Measurements from ENCODE around the gene PTPRM. TPM values are rescaled to one million over a fixed set of nuclear protein-coding genes. Genes with fewer than 3 reads are reported as not detected.

The PTPRM gene
- total RNA-seq, 4 donors from 2014 or later: 21.4 to 41.8 (median 29.6) TPM

GRCh38 chr18:8356001-8356400 is 788.9 kb downstream of the PTPRM start:
- no peak for DNase-seq (ENCODE audit: low spot score in 2 of 2)
- 75 to 85% methylated on average over 3 of the region's 3 CpGs for WGBS, 2 donors
- H3K4me3 ChIP-seq (ENCODE audit: low read depth, poor library complexity, severe bottlenecking): no peak overlapping the region
- TF ChIP-seq POLR2A (IDR thresholded peaks at IDR 0.05) (no peak), CTCF (IDR thresholded peaks at IDR 0.05) (no peak)
- intact Hi-C loops (cut with DNase I; ENCODE audit: low total_unique reads): no loop called here

- 83 to 84% methylated on average over 10 of the region's 10 CpGs for WGBS, 2 donors
Observed at GRCh38 chr18:8357320-8357719, 790.2 kb downstream of the PTPRM start.

GRCh38 chr18:8358033-8358765 is 791.1 kb downstream of the PTPRM start:
- TF ChIP-seq CTCF (IDR thresholded peaks at IDR 0.05): no peak
- TF ChIP-seq POLR2A (IDR thresholded peaks at IDR 0.05): no peak
- H3K4me3 ChIP-seq (ENCODE audit: low read depth, poor library complexity, severe bottlenecking): no peak overlapping the region
- 73 to 83% methylated on average over 6 of the region's 6 CpGs for WGBS, 2 donors
- no peak for DNase-seq (ENCODE audit: low spot score in 2 of 2)
- intact Hi-C loops (cut with DNase I; ENCODE audit: low total_unique reads): no loop called here

More at GRCh38 chr18:8357320-8357719, 790.2 kb downstream of the PTPRM start:
- H3K4me3 ChIP-seq (ENCODE audit: low read depth, poor library complexity, severe bottlenecking): no peak overlapping the region
- intact Hi-C loops (cut with DNase I; ENCODE audit: low total_unique reads): no loop called here
- DNase-seq (ENCODE audit: low spot score in 2 of 2): no peak
- TF ChIP-seq POLR2A (IDR thresholded peaks at IDR 0.05) (no peak), CTCF (IDR thresholded peaks at IDR 0.05) (no peak)

GRCh38 chr18:8359076-8359475 is 792.0 kb downstream of the PTPRM start:
- no peak for TF ChIP-seq CTCF (IDR thresholded peaks at IDR 0.05)
- TF ChIP-seq POLR2A (IDR thresholded peaks at IDR 0.05): no peak
- DNase-seq (ENCODE audit: low spot score in 2 of 2): no peak
- WGBS, 2 donors: 88 to 91% methylated on average over 6 of the region's 6 CpGs
- no peak overlapping the region for H3K4me3 ChIP-seq (ENCODE audit: low read depth, poor library complexity, severe bottlenecking)
- intact Hi-C loops (cut with DNase I; ENCODE audit: low total_unique reads): no loop called here

GRCh38 chr18:8359481-8359880 is 792.4 kb downstream of the PTPRM start:
- no peak for DNase-seq (ENCODE audit: low spot score in 2 of 2)
- intact Hi-C loops (cut with DNase I; ENCODE audit: low total_unique reads): no loop called here
- no peak for TF ChIP-seq CTCF (IDR thresholded peaks at IDR 0.05)
- no peak for TF ChIP-seq POLR2A (IDR thresholded peaks at IDR 0.05)
- 92 to 94% methylated on average over 8 of the region's 8 CpGs for WGBS, 2 donors
- H3K4me3 ChIP-seq (ENCODE audit: low read depth, poor library complexity, severe bottlenecking): no peak overlapping the region

Measured in lower leg skin (tissue), 4 donors.